Body of pancreas (tissue), 4 donors: ENCODE data around the gene UBE2E1. TPM values are rescaled to one million over a fixed set of nuclear protein-coding genes. Genes with fewer than 3 reads are reported as not detected.

Experiments used
- ATAC-seq: fragments of 150-250 bp; one replicate; pipeline ENCODE4 v1.9.1; 2016
- DNase-seq, 4 donors: peaks; one replicate each; pipeline ENCODE4 v3.0.0-alpha.2; 2019
- H3K27ac ChIP-seq, 4 donors: fragments of 200-600 bp; sonication (generic); 1 replicate in 3 of 4; 2 replicates in 1 of 4; pipeline versions ENCODE4 v1.5.1 to v1.6.1; 2016 to 2019; ENCODE audit warnings: mild to moderate bottlenecking in 1 of 4, mixed read lengths in 1 of 4, moderate library complexity in 1 of 4
- H3K27me3 ChIP-seq, 2 donors: fragments of 200-600 bp; sonication (generic); one replicate each; pipeline ENCODE4 v1.6.0; 2016; ENCODE audit warnings: mild to moderate bottlenecking in 1 of 2
- H3K36me3 ChIP-seq, 2 donors: fragments of 200-600 bp; sonication (generic); replicated peaks in 1 of 2; 2 replicates each; pipeline ENCODE4 v1.5.1; 2016; ENCODE audit warnings: low read depth in 2 of 2; ENCODE audit not compliant: insufficient read depth in 1 of 2
- H3K4me1 ChIP-seq: fragments of 200-600 bp; sonication (generic); one replicate; pipeline ENCODE4 v1.6.0; 2016
- H3K4me3 ChIP-seq, 2 donors: fragments of 200-600 bp; sonication (generic); 1 replicate in 1 of 2; 2 replicates in 1 of 2; pipeline ENCODE4 v1.5.1; 2016 to 2019
- H3K9me3 ChIP-seq, 3 donors: fragments of 200-600 bp; sonication (generic); 1 replicate in 2 of 3; 2 replicates in 1 of 3; pipeline ENCODE4 v1.5.1; 2016
- CTCF ChIP-seq, 7 experiments: fragments of 450-650 bp in 4 of 7; fragments of 200-600 bp in 3 of 7; sonication (generic) in 3 of 7; IDR thresholded peaks; one replicate each; pipeline ENCODE4 v1.5.1; 2016 to 2019; ENCODE audit warnings: antibody characterized with exemption in 7 of 7
- POLR2A ChIP-seq, 3 donors: fragments of 450-650 bp; IDR thresholded peaks; one replicate each; pipeline ENCODE4 v1.6.1; 2016; ENCODE audit warnings: antibody characterized with exemption in 3 of 3, mild to moderate bottlenecking in 2 of 3
- WGBS, 2 donors: methylation state at CpG; one replicate each; pipeline ENCODE4 v1.1.5; 2017; 5-methylcytosine and 5-hydroxymethylcytosine counted together
- intact Hi-C: fragments of 100-400 bp; cut with DNase I; formaldehyde crosslinking; loops from one replicate; pipeline ENCODE4 v1.15.1; 2023
- total RNA-seq, 2 donors: library from RNA; depleted of rRNA; stranded (reverse); fragments of >200 nt; gene quantifications; one replicate each; pipeline ENCODE4 v1.1.0, GENCODE V29; 2016

UBE2E1 gene
- total RNA-seq, 2 donors from 2014 or later, result 21.1 to 30.9 TPM

DNA sequence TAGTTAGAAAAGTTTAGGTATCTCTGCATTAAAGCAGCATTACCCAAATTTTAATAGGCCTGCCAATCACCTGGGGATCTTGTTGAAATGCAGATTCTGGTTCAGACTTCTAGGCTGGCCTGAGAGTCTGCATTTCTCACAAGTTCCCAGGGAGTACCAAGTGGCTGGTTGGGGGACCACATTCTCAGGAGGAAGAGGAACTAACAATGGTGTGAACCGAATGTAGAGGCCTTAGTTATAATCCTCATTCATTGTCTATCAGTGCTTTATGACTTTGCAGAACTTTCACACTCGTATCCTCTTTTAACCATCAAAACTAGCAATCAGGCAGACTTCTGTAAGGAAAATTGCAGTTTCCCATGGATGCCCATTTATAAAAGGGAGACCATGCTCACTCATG is 38.2 kb upstream of the UBE2E1 start:
- ATAC-seq, result no peak
- H3K27ac ChIP-seq, result no peak overlapping the region
- DNase-seq, result no peak
- intact Hi-C loops, result no loop called here
- no peaks in the 10 kb centered on the region for H3K27me3 ChIP-seq
- H3K4me1 ChIP-seq, result no peaks in the 10 kb centered on the region
- no peak overlapping the region for H3K4me3 ChIP-seq
- H3K9me3 ChIP-seq, result no peaks in the 10 kb centered on the region
- H3K36me3 ChIP-seq, result no peaks in the 10 kb centered on the region
- 84 to 92% methylated on average over 2 of the region's 2 CpGs for WGBS, 2 donors
- TF ChIP-seq POLR2A (IDR thresholded peaks at IDR 0.05) (no peak), CTCF (IDR thresholded peaks at IDR 0.05) (no peak)

DNA sequence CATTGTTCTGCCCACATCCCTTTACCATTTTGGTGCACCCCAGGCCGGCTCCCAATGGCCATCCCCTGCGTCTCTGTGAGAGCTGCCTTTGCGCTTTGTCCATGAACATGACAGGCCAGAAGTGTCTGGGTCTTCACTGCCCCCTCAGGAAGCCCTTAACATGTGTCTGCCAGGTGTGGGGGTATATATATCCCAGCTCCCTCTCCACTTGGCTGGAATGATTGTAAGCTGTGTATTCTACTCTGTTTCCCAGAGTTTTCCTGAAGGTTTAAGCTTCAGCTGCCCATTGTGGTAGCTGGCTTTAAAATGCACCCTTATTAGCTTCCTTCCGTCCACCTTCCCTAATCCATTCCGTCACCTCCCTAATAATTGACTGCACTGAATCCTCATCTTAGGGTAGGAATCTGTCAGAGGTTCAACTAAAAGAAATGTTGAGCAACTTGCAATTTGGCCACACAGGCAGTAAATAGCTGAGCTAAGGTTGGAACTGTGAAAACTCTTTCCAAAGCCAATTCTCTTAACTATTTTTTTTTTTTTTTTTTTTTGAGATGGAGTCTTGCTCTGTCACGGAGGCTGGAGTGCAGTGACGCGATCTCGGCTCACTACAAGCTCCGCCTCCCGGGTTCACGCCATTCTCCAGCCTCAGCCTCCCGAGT is 30.4 kb upstream of the UBE2E1 start:
- ATAC-seq (no peak), DNase-seq (no peak)
- Histone ChIP-seq H3K9me3 (no peaks in the 10 kb centered on the region), H3K36me3 (no peaks in the 10 kb centered on the region), H3K27ac (no peak overlapping the region), H3K4me3 (no peak overlapping the region), H3K4me1 (no peaks in the 10 kb centered on the region), H3K27me3 (no peaks in the 10 kb centered on the region)
- intact Hi-C loops, result no loop called here
- TF ChIP-seq CTCF (IDR thresholded peaks at IDR 0.05) (no peak), POLR2A (IDR thresholded peaks at IDR 0.05) (no peak)
- WGBS, 2 donors, result 84 to 92% methylated on average over 13 of the region's 13 CpGs

DNA sequence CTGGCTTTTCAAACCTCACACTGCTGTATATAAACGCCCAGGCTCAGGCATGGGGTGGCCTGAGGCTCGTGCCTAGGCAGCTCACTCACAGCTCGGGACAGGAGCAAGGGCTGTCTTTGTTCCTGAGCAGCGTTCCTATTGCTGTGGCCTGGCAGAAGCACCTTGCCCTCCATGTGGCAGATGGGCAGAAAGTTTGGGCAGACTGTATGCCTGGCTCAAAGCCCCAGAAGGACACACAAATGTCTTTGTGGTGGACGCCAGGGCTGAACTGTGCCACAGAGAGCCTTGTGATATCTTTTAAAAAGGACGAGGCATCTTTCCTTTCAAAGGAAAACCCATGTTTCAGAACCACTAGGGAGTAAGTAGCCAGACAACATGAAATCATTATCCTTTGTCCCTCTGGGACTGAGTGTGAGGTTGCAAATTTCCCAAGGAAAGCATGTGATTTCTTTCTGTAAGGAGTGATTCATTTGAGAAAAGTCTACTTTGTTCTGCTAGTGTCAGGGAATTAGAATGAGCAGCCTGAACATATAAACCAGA is 29.3 kb upstream of the UBE2E1 start:
- DNase-seq (no peak), ATAC-seq (peak; percentile 12)
- no peaks in the 10 kb centered on the region for H3K4me1 ChIP-seq
- intact Hi-C loops, result no loop called here
- TF ChIP-seq POLR2A (IDR thresholded peaks at IDR 0.05), result no peak
- TF ChIP-seq CTCF (IDR thresholded peaks at IDR 0.05), result no peak
- H3K27ac ChIP-seq, result no peak overlapping the region
- H3K9me3 ChIP-seq, result no peaks in the 10 kb centered on the region
- WGBS, 2 donors, result 56 to 72% methylated on average over 6 of the region's 6 CpGs
- no peaks in the 10 kb centered on the region for H3K27me3 ChIP-seq
- H3K36me3 ChIP-seq, result no peaks in the 10 kb centered on the region
- H3K4me3 ChIP-seq, result no peak overlapping the region

- H3K27ac ChIP-seq, result no peak overlapping the region
- no peaks in the 10 kb centered on the region for H3K27me3 ChIP-seq
- no peak for TF ChIP-seq CTCF (IDR thresholded peaks at IDR 0.05)
- TF ChIP-seq POLR2A (IDR thresholded peaks at IDR 0.05), result no peak
- DNase-seq, result no peak
- WGBS, 2 donors, result 85 to 92% methylated on average over 2 of the region's 2 CpGs
- intact Hi-C loops, result no loop called here
- no peak for ATAC-seq
- H3K36me3 ChIP-seq, result no peaks in the 10 kb centered on the region
- no peak overlapping the region for H3K4me3 ChIP-seq
- no peaks in the 10 kb centered on the region for H3K9me3 ChIP-seq
- H3K4me1 ChIP-seq, result no peaks in the 10 kb centered on the region
Measured at GRCh38 chr3:23778446-23778845, 27.3 kb upstream of the UBE2E1 start.

DNA sequence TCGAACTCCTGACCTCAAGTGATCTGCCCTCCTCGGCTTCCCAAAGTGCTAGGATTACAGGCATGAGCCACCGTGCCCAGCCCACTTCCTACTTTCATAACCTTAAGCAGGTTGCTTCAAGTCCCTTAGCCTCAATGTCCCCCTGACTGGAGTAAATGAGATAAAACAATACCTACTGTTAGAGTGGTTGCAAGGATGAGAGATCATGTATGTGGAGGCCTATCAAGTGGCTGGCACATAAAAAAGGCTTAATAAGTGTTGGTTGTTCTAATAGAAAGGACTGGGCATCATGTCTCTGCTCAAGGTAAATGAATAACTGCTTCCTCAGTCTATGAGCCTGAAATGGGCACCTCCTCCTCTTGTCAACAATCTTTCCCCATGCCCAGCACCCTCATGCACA is 25.9 kb upstream of the UBE2E1 start:
- 63 to 70% methylated on average over 3 of the region's 3 CpGs for WGBS, 2 donors
- intact Hi-C loops, result no loop called here
- H3K27me3 ChIP-seq, result no peaks in the 10 kb centered on the region

More for the DNA sequence above, 25.9 kb upstream of the UBE2E1 start:
- Histone ChIP-seq H3K4me1 (no peaks in the 10 kb centered on the region), H3K4me3 (no peak overlapping the region), H3K36me3 (no peaks in the 10 kb centered on the region), H3K27ac (no peak overlapping the region), H3K9me3 (no peaks in the 10 kb centered on the region)
- TF ChIP-seq CTCF (IDR thresholded peaks at IDR 0.05) (no peak), POLR2A (IDR thresholded peaks at IDR 0.05) (no peak)
- ATAC-seq (no peak), DNase-seq (no peak)
